ENCODE data around the gene C4BPB.

C4BPB gene

DNA sequence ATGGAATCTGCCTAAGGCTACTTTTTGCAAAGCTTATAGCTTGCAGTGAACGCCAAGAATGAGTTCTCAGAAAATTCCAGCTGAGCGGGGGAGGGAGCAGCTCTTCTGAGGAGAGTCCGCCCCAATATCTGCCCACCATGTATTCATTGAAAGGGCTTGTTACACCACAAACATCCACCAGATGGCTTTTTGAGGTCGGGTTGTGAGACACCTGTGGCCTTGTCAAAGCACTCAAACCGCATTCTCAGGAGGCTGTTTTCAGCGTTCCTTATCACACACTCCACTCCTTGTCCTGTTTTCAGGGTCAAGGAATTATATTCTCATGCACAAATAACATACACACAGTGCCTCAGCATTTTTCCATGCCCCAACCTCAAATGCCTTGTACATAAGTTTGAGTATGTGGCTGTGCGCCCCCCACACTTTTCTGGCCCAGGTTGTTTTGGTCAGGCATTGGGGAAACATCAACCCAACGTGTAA lies 3.9 kb upstream of the C4BPB start:
- peak; percentile 67 for DNase-seq (ENCODE audit: low spot score)

DNA sequence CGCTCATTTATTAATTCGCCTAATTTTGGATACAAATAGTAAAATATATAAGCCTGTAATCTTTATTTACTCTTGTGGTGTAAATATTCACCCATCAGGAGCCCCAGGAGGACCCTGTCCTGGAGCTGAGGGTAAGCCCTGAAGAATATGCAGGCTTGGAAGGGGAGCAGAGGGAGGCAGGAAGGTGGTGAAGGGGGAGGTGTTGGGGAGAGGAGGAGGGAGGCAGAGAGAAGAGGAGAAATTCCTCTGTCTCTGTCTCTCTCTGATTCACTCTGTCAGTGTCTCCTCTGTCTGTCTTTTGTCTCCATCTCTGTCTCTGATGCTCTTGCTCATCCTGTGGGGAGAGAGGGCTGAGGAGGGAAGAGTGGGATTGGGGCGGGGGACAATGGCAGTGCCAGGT lies 2.8 kb upstream of the C4BPB start:
- no peak for DNase-seq (ENCODE audit: low spot score)

DNA sequence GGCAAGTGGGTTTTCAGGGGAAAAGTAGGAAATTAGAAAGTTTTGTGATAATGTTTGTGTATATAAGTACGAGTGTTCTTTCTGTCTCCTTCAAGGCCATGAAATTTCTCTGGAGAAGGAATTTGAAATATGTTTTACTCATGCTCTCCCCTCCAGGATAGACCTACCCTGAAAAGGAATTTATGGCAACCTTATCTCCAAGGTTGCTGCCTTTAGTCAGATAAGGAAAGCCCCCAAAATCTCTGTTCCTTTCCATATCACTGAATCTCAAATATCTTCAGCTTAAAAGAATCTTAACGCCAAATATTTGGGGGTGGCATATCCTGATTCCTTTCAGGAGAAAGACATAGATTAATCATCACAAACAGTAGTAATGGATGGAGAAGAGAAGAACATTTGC lies 499 bp upstream of the C4BPB start:
- DNase-seq (ENCODE audit: low spot score), result no peak

DNA sequence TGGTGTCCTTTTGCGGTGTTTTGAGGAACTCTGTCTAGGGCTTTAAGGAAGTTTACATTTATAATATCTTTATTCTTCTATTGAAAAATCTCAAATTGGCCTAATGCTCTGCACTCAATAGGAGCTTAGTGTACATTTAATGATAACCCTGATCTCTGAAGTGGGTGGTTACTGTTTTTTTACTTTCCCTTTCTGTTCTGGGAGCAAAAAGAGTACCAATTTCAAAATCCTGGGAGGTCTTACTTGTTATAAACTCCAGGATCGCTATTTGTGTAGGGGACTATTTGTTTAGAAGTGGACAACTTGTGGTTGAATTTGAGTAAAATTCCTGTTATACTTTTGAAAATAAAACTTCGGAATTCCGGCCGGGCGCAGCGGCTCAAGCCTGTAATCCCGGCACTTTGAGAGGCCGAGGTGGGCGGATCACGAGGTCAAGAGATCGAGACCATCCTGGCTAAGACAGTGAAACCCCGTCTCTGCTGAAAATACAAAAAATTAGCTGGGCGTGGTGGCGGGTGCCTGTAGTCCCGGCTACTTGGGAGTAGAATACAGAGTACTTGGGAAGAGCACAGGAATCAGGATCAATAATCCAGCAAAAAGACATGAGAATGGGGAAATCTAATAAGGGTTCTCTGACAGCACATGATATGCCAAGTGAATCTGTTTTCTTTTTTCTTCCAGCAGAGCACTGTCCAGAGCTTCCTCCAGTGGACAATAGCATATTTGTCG lies 1.1 kb downstream of the C4BPB start:
- DNase-seq (ENCODE audit: low spot score), result no peak

DNA sequence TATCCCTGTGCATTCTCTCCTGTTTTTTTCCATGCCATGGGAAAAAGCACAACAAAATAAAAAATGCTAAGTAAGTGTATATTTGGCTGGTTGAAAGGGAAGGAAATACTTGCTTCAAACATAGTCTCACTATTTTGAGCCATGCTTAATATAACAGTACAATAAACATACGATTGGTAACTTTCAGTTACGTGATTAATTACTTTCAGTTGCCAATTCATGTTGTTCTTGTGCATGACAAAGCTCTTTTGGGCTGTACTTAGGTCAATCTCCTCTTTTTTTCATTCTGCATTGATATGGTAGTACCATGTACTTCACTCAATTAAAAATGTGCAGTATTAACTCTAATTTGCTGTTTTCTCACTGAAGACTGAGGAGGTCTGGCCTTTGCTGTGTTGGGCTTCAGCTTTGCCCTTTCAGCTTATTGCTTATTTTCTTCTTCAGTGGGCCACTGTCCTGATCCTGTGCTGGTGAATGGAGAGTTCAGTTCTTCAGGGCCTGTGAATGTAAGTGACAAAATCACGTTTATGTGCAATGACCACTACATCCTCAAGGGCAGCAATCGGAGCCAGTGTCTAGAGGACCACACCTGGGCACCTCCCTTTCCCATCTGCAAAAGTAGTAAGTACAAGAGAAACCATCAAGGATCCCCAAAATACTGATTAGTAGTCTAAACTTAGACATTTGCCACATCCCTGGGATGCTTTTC lies 2.7 kb downstream of the C4BPB start:
- DNase-seq (ENCODE audit: low spot score), result no peak

DNA sequence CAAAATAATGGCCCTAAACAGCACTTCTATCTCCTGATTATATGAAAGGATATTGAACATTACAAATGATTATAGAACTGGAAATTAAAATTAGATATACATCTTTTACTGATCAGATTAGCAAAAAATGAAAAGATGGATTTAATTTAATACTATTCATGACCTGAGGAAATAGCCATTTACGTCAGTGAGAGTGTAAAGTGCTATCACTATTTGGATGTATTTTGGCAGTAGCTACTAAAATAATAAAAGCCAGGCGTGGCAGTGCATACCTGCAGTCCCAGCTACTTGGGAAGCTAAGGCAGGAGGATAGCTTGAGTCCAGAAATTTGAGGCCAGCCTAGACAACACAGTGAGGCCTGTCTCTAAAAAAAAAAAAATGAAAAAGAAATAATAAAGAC lies 5.3 kb downstream of the C4BPB start:
- no peak for DNase-seq (ENCODE audit: low spot score)

DNA sequence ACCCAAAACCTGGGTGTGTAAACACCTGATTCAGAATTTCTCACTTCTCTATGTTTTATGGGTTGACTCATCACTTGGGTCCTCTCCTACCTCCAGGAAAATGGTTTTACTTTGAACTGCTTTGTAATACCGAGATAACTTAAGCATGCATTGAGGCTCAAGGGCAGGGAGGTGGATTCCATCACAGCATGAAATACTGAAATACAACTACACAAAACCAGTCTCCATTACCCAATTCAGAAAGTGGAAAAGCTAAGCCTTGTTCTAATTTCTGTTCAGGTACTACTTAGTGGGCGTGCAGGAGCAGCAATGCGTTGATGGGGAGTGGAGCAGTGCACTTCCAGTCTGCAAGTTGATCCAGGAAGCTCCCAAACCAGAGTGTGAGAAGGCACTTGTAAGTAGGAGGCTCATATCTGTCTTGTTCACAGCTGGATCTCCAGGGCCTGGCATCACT lies 9.2 kb downstream of the C4BPB start:
- no peak for DNase-seq (ENCODE audit: low spot score)

DNA sequence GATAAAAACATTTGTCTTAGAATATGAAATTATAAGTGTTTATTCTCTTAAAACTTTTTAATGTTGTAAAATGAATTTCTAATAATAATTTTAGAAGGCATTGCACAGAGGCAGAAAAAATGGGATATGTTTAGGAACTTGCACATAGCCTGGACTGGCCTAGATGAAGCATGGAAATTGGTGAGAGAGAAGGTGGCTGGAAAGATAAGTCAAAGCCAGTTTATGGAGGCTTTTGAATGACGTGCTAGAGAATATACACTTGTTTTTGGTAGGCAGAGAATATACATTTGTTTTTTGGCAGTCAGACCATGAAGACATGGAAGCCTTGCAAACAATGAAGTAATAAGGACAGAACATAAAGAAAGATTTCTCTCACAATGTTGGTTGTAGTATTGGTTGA lies 13.1 kb downstream of the C4BPB start:
- no peak for DNase-seq (ENCODE audit: low spot score)

DNA sequence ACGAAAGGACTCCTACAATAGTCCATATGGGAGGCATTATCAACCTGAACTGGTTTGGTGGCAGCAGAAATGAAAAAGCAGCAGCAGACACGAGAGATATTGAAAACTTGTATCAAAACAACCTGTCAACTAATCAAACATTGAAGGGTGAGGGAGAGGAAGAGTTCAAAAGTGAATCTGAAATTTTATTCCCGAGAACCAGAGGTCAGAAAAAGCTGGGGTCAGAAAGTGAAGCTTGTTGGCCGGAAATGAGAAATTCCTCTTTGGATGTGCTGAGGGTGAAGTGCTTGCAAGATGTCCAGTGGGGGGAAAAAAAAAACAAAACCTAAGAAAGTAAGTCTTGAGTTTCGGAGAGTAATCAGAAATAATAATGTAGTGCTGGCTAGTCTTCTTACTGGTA lies 13.5 kb downstream of the C4BPB start:
- DNase-seq (ENCODE audit: low spot score), result no peak

DNA sequence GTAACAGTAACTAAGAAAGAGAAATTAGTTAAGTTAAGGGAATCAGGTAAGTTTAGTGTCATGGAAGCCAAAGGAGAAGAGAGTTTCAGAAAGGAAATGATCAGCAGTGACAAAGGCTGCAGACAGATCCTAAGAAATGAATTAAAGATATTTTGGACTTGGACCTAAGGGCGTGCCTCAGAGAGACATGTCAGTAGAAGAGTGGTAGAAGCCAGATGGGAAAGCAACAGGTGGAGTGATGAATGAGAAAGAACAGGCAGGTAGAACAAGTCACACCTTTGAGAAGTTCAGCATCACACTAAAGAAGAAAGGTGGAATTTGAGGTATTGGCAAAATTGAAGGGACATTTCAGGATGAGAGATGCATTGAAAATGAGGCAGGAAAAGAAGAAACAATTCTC lies 14.0 kb downstream of the C4BPB start:
- no peak for DNase-seq (ENCODE audit: low spot score)

DNA sequence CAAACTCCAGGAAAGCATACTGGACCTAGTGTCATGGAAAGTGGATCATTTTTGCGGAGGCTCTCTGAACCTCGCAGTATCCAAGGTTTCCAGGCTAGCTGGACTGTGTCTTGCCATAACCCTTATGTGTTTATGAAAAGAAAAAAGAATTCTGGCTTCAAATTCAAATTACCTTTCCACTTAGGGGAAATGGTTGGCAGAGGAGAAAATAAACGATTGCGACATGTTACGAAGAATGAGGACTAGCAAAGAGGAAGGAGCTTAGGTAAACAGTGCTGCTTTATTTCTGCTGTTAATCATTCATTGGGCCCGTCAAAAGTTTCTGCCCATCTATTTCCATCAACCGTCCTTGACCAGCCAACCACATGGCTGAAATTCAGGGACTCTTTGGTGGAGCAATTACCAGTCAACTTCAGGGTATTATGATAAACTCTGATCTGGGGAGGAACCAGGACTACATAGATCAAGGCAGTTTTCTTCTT lies 15.3 kb downstream of the C4BPB start, which contains the start of gene C4BPA:
Gene C4BPA, plus strand, starts transcription at position 342 of the 482 bp plus-strand sequence. CDS start 8,793 bp downstream, outside the sequence.
- no peak for DNase-seq (ENCODE audit: low spot score)

DNA sequence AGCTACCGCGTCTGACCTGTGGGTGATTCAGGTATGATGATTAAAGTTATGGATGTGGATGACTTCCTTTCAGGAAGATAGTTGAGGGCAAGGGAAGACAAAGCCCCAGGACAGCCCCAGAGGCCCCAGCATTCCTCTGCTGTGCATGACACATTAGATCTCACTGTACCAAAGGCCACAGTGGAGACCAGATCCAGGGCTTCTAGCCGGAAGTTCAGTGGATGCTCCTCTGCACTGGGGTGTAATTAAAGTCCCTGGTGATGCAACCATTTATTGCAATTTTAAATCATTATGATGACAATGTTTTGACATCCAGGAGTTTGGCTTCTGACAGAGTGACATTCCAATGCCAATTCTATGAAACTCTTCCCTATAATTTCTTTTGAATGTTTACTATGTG lies 20.3 kb downstream of the C4BPB start:
- DNase-seq (ENCODE audit: low spot score), result no peak

DNA sequence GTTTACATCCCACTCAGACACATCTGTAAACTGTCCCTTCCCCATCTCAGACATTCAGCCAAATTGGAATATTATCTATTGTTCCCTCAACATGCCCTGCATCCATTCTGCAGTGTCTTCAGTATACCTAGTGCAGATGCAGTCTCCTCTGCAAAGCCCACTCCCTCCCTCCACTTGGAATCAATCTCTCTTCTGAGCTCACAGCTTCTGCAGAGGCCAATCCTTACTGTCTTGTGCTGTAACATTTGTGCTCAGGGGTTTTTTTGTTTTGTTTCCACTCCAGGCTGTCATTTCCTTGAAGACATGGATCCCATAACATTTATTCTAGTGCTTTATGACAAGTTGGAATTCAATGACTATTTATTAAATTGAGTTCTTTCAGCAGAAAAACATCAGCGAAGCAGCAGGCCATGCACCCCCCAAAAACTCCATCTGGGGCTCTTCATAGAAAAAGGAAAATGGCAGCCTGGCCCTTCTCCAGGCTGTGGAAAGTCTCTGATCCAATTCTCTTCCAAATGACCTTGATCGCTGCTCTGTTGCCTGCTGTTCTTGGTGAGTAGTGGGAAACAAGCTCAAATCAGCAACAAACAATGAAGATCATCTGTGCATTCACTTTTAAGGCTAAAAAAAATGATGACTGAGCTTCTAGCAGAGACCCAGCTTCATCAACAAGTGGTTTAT lies 24.1 kb downstream of the C4BPB start:
- DNase-seq (ENCODE audit: low spot score), result no peak

DNA sequence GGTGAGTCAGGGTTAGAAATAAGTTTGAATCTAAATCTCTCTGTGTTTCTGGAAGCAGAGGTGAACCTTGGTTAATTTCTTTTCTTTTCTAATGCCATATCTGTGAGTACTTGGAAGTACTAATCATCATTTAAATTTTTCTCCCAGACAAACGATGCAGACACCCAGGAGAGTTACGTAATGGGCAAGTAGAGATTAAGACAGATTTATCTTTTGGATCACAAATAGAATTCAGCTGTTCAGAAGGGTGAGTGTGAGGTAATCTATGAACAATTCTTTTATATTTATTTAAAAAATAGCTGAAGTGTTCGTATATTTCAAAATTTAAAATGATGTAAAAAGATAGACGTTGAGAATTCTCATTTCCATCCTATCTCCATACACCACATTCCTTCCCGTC lies 26.6 kb downstream of the C4BPB start:
- no peak for DNase-seq (ENCODE audit: low spot score)

DNA sequence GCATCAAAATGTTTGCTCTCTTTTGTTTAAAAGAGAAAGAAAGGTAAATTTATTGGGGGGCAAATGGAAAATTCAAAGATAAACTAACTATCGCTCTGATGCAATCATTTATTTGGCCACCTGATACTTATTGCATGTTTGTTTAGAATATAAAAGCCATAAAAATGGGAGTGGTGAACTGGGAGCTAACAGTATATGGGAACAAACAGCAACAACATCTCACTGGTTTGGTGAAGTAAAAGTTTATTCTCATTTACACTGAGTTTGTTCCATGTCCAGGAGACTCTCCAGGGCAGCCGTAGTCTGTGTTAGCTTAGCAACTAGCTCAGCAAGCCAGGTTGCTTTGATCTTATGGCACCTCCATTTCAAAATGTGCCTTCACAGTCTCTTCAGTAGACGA lies 35.7 kb downstream of the C4BPB start:
- no peak for DNase-seq (ENCODE audit: low spot score)

DNA sequence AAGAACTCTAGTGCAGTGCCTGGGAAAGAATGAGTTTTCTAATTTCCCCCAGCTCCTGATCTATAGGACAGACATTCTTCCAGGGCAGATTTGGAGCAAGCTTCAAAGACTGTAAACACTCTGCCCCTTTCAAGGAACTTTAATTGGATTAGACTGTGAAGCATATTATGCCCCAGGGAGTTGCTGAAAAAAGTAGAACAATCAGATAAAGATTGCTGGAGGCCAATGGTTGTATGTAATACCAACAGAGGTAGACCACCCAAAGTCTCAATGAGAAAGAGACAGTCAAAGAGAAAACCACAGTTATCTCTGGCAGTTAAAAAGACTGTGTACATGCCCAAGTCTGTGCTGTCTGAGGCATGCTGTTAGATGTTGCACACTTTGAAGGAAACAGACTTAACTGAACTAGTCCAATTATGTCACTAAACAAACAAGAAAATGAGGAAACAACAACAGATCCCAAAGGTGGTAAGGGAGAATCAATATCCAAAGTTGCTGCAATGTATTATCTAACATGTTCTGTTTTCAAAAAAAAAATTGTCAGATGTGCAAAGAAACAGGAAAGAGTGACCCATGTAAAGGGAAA lies 39.8 kb downstream of the C4BPB start:
- DNase-seq (ENCODE audit: low spot score), result no peak

DNA sequence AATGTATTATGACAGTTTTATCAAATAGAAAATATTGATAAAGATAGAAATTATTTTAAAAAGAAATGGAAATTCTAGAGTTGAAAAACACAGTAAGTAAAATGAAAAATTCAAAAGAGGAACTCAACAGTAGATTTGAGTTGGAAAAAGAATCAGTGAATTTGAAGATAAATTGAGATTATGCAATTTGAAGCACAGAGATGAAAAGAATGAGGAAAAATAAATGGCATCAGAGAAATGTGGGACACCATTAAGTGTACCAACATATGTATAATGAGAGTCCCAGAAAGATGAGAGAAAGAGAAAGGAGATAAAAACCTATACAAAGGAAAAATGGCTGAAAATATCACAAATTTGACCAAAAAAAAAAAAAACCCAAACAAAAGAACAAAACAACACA lies 40.4 kb downstream of the C4BPB start:
- DNase-seq (ENCODE audit: low spot score), result no peak

DNA sequence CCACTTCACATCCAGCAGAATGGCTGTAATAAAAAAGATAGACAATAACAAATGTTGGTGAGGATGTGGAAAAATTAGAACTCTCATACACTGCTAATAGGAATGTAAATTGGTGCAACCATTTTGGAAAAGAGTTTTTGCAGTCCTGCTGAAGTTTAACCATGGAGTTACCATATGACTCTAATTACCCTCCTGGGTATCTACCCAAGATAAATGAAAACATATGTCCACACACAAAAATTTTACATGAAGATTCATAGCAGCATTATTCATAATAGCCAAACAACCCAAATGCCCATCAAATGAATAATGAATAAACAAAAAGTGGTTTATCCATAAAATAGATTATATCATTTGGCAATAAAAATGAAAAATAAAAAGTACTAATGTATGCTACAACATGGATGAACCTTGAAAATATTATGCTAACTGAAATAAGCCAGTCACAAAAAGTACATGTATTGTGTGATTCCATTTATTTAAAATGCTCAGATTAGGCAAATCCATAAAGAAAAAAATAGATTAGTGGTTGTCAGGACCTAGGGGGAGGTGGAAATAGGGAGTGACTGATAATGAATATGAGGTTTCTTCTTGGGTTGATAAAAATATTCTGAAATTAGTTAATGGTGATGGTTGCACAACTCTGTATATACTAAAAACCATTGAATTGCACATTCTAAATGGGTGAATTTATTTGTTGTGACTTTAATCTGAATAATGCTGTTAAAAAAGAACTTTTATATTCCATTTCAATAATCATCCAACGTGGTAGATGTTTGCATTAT lies 41.8 kb downstream of the C4BPB start:
- DNase-seq (ENCODE audit: low spot score), result no peak

DNA sequence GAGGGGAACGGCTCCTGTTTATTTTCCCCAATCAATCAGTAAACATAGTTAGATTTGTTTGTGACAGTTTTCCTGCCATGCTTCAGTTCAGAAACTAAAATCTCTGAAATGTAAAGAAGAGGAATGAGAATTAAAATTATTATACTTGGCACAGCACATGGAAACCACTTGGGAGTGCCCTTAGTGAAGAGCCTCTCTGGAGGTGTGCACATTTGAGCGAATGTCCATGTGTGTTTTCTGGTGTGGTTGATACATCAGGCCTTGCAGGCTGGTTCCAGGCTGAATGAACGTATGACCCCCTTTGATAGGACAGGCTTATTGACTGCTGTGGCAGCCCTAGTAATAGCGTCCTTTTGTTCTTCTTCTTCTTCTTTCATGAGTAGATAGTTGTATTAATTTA lies 42.5 kb downstream of the C4BPB start:
- no peak for DNase-seq (ENCODE audit: low spot score)

DNA sequence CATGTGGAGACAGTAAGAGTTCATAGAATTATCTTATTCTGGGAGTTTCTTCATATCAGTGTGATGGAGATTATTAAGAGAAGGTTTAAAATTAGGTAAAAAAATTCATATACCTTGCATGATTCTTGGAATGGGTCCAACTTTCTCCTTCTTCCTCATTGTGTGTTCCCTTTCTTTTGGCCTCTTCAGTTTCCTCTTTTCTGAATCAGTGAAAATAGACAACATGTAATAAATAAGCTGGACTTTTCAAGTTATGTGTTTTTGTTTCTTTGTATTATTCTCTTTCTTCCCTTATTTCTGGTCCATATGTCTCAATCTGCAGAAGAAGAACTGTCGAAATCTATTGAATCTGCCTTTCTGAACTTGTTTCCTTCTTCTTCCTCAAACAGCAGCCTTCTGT lies 45.9 kb downstream of the C4BPB start:
- DNase-seq (ENCODE audit: low spot score), result peak; percentile 8

DNA sequence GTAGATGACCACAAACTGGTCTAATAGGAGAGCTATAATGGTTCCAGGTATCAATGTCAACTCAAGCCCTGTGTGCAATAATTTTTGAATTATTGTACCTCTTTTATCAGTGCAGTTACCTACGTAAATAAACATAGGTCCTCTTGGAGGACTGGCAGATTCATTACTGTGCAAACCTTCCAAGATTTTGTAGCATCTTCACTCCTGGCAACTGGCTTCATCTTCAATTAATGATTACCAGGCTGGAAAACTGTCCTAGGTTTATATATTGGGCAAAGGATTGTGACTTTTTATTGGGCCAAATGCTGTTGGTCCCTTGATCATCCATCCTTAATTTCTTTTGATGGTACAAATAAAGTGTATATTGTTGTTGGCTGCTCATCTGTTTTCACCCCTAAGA lies 51.0 kb downstream of the C4BPB start:
- DNase-seq (ENCODE audit: low spot score), result no peak

DNA sequence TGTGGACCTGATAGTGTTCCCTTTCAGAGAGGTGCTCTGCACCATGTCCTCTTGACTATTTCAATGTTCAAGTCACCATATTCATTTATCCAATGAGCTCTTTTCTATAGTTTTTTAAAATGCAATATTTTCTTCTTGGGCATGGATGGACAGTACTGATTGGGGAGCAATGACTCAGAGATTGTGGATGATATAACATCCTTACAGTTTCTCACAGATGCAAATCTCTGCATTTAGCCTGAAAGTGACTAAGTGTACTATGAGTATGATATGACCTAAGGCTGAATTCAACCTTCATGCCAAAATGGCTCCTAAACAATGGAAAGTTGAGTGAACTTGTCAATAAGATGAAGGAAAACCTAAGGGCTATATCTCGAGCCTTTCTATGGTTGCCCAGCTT lies 51.9 kb downstream of the C4BPB start:
- no peak for DNase-seq (ENCODE audit: low spot score)
